ENCODE measurements around the gene CD274. TPM values are rescaled to one million over a fixed set of nuclear protein-coding genes. Genes with fewer than 3 reads are reported as not detected.

The CD274 gene
- total RNA-seq, 1 experiment from 2014 or later: not detected

DNA sequence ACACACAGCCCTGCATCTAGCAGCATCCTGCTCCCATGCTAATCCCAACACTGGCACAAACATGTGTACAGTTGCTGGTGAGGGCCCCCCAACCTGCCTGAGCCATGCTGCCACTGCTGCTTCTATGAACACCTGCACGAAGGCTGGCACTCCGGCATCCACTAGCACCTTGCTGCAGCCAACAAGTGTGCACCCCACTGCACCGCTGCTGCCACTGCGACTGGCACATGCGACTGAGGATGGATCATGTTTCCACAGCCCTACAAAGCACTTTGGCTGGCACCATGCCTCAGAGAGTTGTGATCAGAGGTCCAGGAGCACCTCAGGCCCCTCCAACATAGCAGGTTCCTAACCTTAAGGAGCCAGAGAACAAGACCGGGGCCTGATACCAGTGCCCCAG lies 52.2 kb downstream of the CD274 start:
- Mint-ChIP-seq H3K9me3 (peaks cover 0 to 3% of the 10 kb centered on the region in 2 experiments; a peak in 1 of 5 replicates), H3K36me3 (ENCODE audit: insufficient read depth in 1 of 3, low read depth in 3 of 3) (no peaks in the 10 kb centered on the region), H3K4me1 (peaks cover 0 to 2% of the 10 kb centered on the region in 2 experiments; a peak in 1 of 4 replicates), H3K27me3 (ENCODE audit: low read depth) (no peaks in the 10 kb centered on the region; the same call in 1 of the 2 replicates), H3K27ac (peak overlapping the region in 1 of 3 experiments; percentile 69; a peak in 1 of 7 replicates), H3K4me3 (no peak overlapping the region)
- Histone ChIP-seq H3K4me2 (ENCODE audit: insufficient read depth, insufficient read length, low read length) (no peak overlapping the region), H2AFZ (ENCODE audit: low read length) (no peak overlapping the region), H3K79me2 (ENCODE audit: insufficient read depth, low read length) (no peaks in the 10 kb centered on the region), H3K27me3 (ENCODE audit: insufficient read depth, low read length) (no peaks in the 10 kb centered on the region), H3K4me1 (ENCODE audit: insufficient read depth, low read length) (no peaks in the 10 kb centered on the region), H4K5ac (ENCODE audit: insufficient read length, low read depth, low read length) (no peak overlapping the region), H3K56ac (ENCODE audit: insufficient read length, low read depth, low read length) (no peak overlapping the region), H2BK15ac (ENCODE audit: low read depth, low read length) (no peak overlapping the region), H2AK5ac (ENCODE audit: insufficient read length, low read length) (no peak overlapping the region), H2BK20ac (ENCODE audit: low read depth, low read length, poor library complexity, severe bottlenecking) (no peak overlapping the region), H3K18ac (ENCODE audit: insufficient read length, low read depth, low read length) (no peak overlapping the region), H2BK5ac (ENCODE audit: insufficient read length, low read length) (no peak overlapping the region), H3K9me3 (ENCODE audit: control insufficient read depth, low read depth, low read length) (no peaks in the 10 kb centered on the region), H3K9ac (ENCODE audit: extremely low read depth, insufficient read length, low read length) (no peak overlapping the region), H4K91ac (ENCODE audit: insufficient read length, low read depth, low read length) (no peak overlapping the region), H3K4ac (ENCODE audit: low read depth, low read length) (no peak overlapping the region), H3K23ac (ENCODE audit: insufficient read length, low read depth, low read length) (no peak overlapping the region), H4K20me1 (ENCODE audit: control insufficient read depth, insufficient read depth, insufficient read length) (no peaks in the 10 kb centered on the region), H3K23me2 (ENCODE audit: insufficient read length, low read depth, low read length, poor library complexity, severe bottlenecking) (no peaks in the 10 kb centered on the region), H3K27ac (ENCODE audit: insufficient read length, low read depth, low read length) (no peak overlapping the region), H3K14ac (ENCODE audit: insufficient read depth, low read length) (no peak overlapping the region), H4K8ac (replicated peaks; ENCODE audit: insufficient read length, low read depth, low read length) (no peak overlapping the region), H3K79me1 (ENCODE audit: insufficient read depth, low read depth, low read length, poor library complexity, severe bottlenecking) (no peaks in the 10 kb centered on the region), H2BK12ac (ENCODE audit: insufficient read length, low read depth, low read length) (no peak overlapping the region), H2BK120ac (ENCODE audit: low read depth, low read length, poor library complexity, severe bottlenecking) (no peak overlapping the region), H3T11ph (ENCODE audit: low read length) (no peak overlapping the region)
- TF ChIP-seq, protein P1, sequence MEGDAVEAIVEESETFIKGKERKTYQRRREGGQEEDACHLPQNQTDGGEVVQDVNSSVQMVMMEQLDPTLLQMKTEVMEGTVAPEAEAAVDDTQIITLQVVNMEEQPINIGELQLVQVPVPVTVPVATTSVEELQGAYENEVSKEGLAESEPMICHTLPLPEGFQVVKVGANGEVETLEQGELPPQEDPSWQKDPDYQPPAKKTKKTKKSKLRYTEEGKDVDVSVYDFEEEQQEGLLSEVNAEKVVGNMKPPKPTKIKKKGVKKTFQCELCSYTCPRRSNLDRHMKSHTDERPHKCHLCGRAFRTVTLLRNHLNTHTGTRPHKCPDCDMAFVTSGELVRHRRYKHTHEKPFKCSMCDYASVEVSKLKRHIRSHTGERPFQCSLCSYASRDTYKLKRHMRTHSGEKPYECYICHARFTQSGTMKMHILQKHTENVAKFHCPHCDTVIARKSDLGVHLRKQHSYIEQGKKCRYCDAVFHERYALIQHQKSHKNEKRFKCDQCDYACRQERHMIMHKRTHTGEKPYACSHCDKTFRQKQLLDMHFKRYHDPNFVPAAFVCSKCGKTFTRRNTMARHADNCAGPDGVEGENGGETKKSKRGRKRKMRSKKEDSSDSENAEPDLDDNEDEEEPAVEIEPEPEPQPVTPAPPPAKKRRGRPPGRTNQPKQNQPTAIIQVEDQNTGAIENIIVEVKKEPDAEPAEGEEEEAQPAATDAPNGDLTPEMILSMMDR (conservative IDR thresholded peaks at IDR 0.05): no peak
- DNase-seq: no peak
- no CpG with 5 or more reads among the region's 6 CpGs for WGBS (ENCODE audit: extremely low coverage, insufficient read length, low lambda C conversion rate)

Measured in H9 (cell line).